ENCODE measurements around the gene SNX9.

DNA sequence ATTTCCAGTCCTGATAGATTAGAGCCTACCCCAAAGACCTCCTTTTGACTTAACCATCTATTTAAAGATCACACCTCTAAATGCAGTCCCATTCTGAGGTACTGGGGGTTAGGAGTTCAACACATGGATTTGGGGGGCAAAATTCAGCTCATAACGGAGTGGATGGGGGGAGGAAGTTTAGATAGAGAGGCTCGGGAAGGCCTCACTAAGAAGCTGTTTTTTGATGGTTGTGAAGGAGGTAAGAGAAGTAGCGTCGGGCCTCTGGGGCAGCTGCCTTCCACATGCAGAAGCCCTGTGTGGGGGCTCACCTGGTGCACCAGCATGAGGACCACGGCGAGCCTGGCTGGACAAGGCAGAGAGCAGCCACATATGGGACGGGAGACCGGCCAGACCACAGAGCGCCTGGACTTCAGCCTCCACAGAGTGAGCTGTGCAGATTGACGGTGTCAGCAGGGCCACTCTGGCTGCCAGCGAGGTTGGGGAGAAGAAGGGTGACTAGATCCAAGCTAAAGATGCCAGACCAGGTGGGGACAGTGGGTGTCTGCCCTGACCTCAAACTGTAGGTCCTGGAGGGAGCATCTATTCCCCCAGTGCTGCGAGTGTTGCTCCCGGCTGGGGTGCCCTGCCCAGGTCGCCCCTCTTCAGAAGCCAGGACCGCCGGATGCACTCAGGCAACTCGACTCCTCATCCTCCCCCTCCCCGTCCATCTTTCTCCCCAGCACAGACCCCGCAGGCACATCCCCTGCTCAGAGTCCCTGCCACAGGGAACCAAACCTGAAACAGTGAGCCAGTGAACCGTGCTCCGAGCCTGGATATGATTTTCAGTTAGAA lies 153.5 kb downstream of the SNX9 start:
- TF ChIP-seq, protein P1, sequence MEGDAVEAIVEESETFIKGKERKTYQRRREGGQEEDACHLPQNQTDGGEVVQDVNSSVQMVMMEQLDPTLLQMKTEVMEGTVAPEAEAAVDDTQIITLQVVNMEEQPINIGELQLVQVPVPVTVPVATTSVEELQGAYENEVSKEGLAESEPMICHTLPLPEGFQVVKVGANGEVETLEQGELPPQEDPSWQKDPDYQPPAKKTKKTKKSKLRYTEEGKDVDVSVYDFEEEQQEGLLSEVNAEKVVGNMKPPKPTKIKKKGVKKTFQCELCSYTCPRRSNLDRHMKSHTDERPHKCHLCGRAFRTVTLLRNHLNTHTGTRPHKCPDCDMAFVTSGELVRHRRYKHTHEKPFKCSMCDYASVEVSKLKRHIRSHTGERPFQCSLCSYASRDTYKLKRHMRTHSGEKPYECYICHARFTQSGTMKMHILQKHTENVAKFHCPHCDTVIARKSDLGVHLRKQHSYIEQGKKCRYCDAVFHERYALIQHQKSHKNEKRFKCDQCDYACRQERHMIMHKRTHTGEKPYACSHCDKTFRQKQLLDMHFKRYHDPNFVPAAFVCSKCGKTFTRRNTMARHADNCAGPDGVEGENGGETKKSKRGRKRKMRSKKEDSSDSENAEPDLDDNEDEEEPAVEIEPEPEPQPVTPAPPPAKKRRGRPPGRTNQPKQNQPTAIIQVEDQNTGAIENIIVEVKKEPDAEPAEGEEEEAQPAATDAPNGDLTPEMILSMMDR (tag by site-specific recombination; IDR thresholded peaks at IDR 0.05): no peak
- no peak for TF ChIP-seq PBX3 (CRISPR knock-in tag; IDR thresholded peaks at IDR 0.05)
- no peak for TF ChIP-seq SCRT1 (tag by site-specific recombination; IDR thresholded peaks at IDR 0.05; ENCODE audit: borderline replicate concordance)
- TF ChIP-seq RBAK (tag by site-specific recombination; IDR thresholded peaks at IDR 0.05): no peak
- TF ChIP-seq, protein P2, sequence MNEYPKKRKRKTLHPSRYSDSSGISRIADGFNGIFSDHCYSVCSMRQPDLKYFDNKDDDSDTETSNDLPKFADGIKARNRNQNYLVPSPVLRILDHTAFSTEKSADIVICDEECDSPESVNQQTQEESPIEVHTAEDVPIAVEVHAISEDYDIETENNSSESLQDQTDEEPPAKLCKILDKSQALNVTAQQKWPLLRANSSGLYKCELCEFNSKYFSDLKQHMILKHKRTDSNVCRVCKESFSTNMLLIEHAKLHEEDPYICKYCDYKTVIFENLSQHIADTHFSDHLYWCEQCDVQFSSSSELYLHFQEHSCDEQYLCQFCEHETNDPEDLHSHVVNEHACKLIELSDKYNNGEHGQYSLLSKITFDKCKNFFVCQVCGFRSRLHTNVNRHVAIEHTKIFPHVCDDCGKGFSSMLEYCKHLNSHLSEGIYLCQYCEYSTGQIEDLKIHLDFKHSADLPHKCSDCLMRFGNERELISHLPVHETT (tag by site-specific recombination; IDR thresholded peaks at IDR 0.05): no peak
- TF ChIP-seq ZNF391 (tag by site-specific recombination; IDR thresholded peaks at IDR 0.05; ENCODE audit: borderline replicate concordance, low read depth): no peak
- no peak for TF ChIP-seq ZNF292 (tag by site-specific recombination; IDR thresholded peaks at IDR 0.05; ENCODE audit: borderline replicate concordance, low read depth)
- TF ChIP-seq, protein P3, sequence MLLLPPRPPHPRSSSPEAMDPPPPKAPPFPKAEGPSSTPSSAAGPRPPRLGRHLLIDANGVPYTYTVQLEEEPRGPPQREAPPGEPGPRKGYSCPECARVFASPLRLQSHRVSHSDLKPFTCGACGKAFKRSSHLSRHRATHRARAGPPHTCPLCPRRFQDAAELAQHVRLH (tag by site-specific recombination; IDR thresholded peaks at IDR 0.05): no peak
- TF ChIP-seq GLIS2 (tag by site-specific recombination; IDR thresholded peaks at IDR 0.05): no peak
- TF ChIP-seq KLF16 (tag by site-specific recombination; IDR thresholded peaks at IDR 0.05): no peak
- no peak for TF ChIP-seq ZNF138 (tag by site-specific recombination; IDR thresholded peaks at IDR 0.05; ENCODE audit: borderline replicate concordance)
- no peak for TF ChIP-seq KLF8 (tag by site-specific recombination; IDR thresholded peaks at IDR 0.05)
- no peak for TF ChIP-seq ZNF518A (tag by site-specific recombination; conservative IDR thresholded peaks at IDR 0.05; ENCODE audit: low read depth)

Data from HEK293 (cell line).